H9 (cell line): ENCODE results near the gene TMEM121. TPM values are rescaled to one million over a fixed set of nuclear protein-coding genes. Genes with fewer than 3 reads are reported as not detected.
A peak's percentile ranks its signal among the peaks of the same experiment; 100 is the strongest.

Source experiments
- DNase-seq: peaks from one replicate; pipeline ENCODE4 v3.0.0-alpha.2; 2017
- H2AFZ ChIP-seq: one replicate; pipeline ENCODE4 v1.6.1; 2013; ENCODE audit warnings: mild to moderate bottlenecking, low read length, control low read depth, moderate library complexity
- H2AK5ac ChIP-seq: 2 replicates; pipeline ENCODE4 v1.6.1; 2013; ENCODE audit warnings: low read length, control low read depth, mixed read lengths; ENCODE audit not compliant: insufficient read length
- H2BK120ac ChIP-seq: one replicate; pipeline ENCODE4 v1.6.1; 2013; ENCODE audit warnings: low read depth, mild to moderate bottlenecking, low read length, control low read depth, inconsistent platforms; ENCODE audit not compliant: poor library complexity, severe bottlenecking
- H2BK12ac ChIP-seq: 2 replicates; pipeline ENCODE4 v1.6.1; 2013; ENCODE audit warnings: low read length, control low read depth, mixed read lengths, low read depth; ENCODE audit not compliant: insufficient read length
- H2BK15ac ChIP-seq: 2 replicates; pipeline ENCODE4 v1.6.1; 2013; ENCODE audit warnings: low read depth, low read length, control low read depth
- H2BK20ac ChIP-seq: one replicate; pipeline ENCODE4 v1.6.1; 2013; ENCODE audit warnings: low read depth, mild to moderate bottlenecking, low read length, control low read depth, inconsistent platforms; ENCODE audit not compliant: poor library complexity, severe bottlenecking
- H2BK5ac ChIP-seq: 2 replicates; pipeline ENCODE4 v1.6.1; 2013; ENCODE audit warnings: low read length, control low read depth, mixed read lengths; ENCODE audit not compliant: insufficient read length
- H3K14ac ChIP-seq: 2 replicates; pipeline ENCODE4 v1.6.1; 2013; ENCODE audit warnings: low read length, control low read depth; ENCODE audit not compliant: insufficient read depth
- H3K18ac ChIP-seq: 2 replicates; pipeline ENCODE4 v1.6.1; 2013; ENCODE audit warnings: low read depth, mild to moderate bottlenecking, mixed read lengths, low read length, control low read depth; ENCODE audit not compliant: insufficient read length
- H3K23ac ChIP-seq: 2 replicates; pipeline ENCODE4 v1.6.1; 2013; ENCODE audit warnings: low read length, control low read depth, mixed read lengths, low read depth; ENCODE audit not compliant: insufficient read length
- H3K23me2 ChIP-seq: 2 replicates; pipeline ENCODE4 v1.6.1; 2013; ENCODE audit warnings: low read depth, mild to moderate bottlenecking, mixed read lengths, low read length, control low read depth; ENCODE audit not compliant: insufficient read length, poor library complexity, severe bottlenecking
- H3K27ac ChIP-seq: 2 replicates; pipeline ENCODE4 v1.5.1; 2013; ENCODE audit warnings: low read length, control low read depth, mixed read lengths, low read depth; ENCODE audit not compliant: insufficient read length
- H3K27me3 ChIP-seq: 2 replicates; pipeline ENCODE4 v1.6.1; 2013; ENCODE audit warnings: low read length, control low read depth, inconsistent platforms; ENCODE audit not compliant: insufficient read depth
- H3K4ac ChIP-seq: 2 replicates; pipeline ENCODE4 v1.6.1; 2013; ENCODE audit warnings: low read depth, mild to moderate bottlenecking, control low read depth, inconsistent platforms, low read length, moderate library complexity
- H3K4me1 ChIP-seq: 2 replicates; pipeline ENCODE4 v1.6.1; 2013; ENCODE audit warnings: low read length, control low read depth, inconsistent platforms; ENCODE audit not compliant: insufficient read depth
- H3K4me2 ChIP-seq: 2 replicates; pipeline ENCODE4 v1.6.1; 2013; ENCODE audit warnings: low read length, control low read depth, mixed read lengths; ENCODE audit not compliant: insufficient read length, insufficient read depth
- H3K56ac ChIP-seq: 2 replicates; pipeline ENCODE4 v1.6.1; 2013; ENCODE audit warnings: low read depth, mild to moderate bottlenecking, mixed read lengths, low read length, control low read depth; ENCODE audit not compliant: insufficient read length
- H3K79me1 ChIP-seq: 2 replicates; pipeline ENCODE4 v1.6.1; 2013; ENCODE audit warnings: low read depth, mild to moderate bottlenecking, moderate library complexity, low read length, control low read depth, inconsistent platforms; ENCODE audit not compliant: insufficient read depth, poor library complexity, severe bottlenecking
- H3K79me2 ChIP-seq: 2 replicates; pipeline ENCODE4 v1.6.1; 2013; ENCODE audit warnings: low read length, control low read depth, inconsistent platforms; ENCODE audit not compliant: insufficient read depth
- H3K9ac ChIP-seq: 2 replicates; pipeline ENCODE4 v1.6.1; 2013; ENCODE audit warnings: low read length, control low read depth, mixed read lengths; ENCODE audit not compliant: insufficient read length; ENCODE audit errors: extremely low read depth
- H3K9me3 ChIP-seq: one replicate; pipeline ENCODE4 v1.6.1; 2013; ENCODE audit warnings: low read depth, low read length, inconsistent platforms; ENCODE audit not compliant: control insufficient read depth
- H3T11ph ChIP-seq: one replicate; pipeline ENCODE4 v1.6.1; 2013; ENCODE audit warnings: mild to moderate bottlenecking, low read length, control low read depth, inconsistent platforms
- H4K20me1 ChIP-seq: one replicate; pipeline ENCODE4 v1.6.1; 2013; ENCODE audit not compliant: control insufficient read depth, insufficient read length, insufficient read depth
- H4K5ac ChIP-seq: 2 replicates; pipeline ENCODE4 v1.6.1; 2013; ENCODE audit warnings: low read depth, mild to moderate bottlenecking, mixed read lengths, low read length, control low read depth; ENCODE audit not compliant: insufficient read length
- H4K8ac ChIP-seq: replicated peaks from 2 replicates; pipeline ENCODE4 v1.6.1; 2013; ENCODE audit warnings: low read length, control low read depth, mixed read lengths, low read depth; ENCODE audit not compliant: insufficient read length
- H4K91ac ChIP-seq: 2 replicates; pipeline ENCODE4 v1.6.1; 2013; ENCODE audit warnings: low read depth, mild to moderate bottlenecking, moderate library complexity, mixed read lengths, low read length, control low read depth; ENCODE audit not compliant: insufficient read length
- H3K27ac Mint-ChIP-seq, 3 experiments: 2 replicates in 2 of 3; 3 replicates in 1 of 3; pipeline ENCODE4 v1.8.0; 2020 to 2021; ENCODE audit warnings: mixed read lengths in 3 of 3, mild to moderate bottlenecking in 1 of 3, moderate library complexity in 1 of 3
- H3K27me3 Mint-ChIP-seq: 2 replicates; pipeline ENCODE4 v1.8.0; 2021; ENCODE audit warnings: low read depth, mild to moderate bottlenecking, moderate library complexity, mixed read lengths
- H3K36me3 Mint-ChIP-seq, 3 experiments: 2 replicates in 2 of 3; 3 replicates in 1 of 3; pipeline ENCODE4 v1.8.0; 2020 to 2021; ENCODE audit warnings: low read depth in 3 of 3, mixed read lengths in 3 of 3; ENCODE audit not compliant: insufficient read depth in 1 of 3
- H3K4me1 Mint-ChIP-seq, 2 experiments: 2 replicates each; pipeline ENCODE4 v1.8.0; 2020; ENCODE audit warnings: mixed read lengths in 2 of 2
- H3K4me3 Mint-ChIP-seq, 2 experiments: 2 replicates in 1 of 2; 3 replicates in 1 of 2; pipeline ENCODE4 v1.8.0; 2020 to 2021; ENCODE audit warnings: mild to moderate bottlenecking in 2 of 2, mixed read lengths in 2 of 2, moderate library complexity in 1 of 2
- H3K9me3 Mint-ChIP-seq, 2 experiments: 2 replicates in 1 of 2; 3 replicates in 1 of 2; pipeline ENCODE4 v1.8.0; 2020; ENCODE audit warnings: mild to moderate bottlenecking in 2 of 2, mixed read lengths in 2 of 2, moderate library complexity in 1 of 2
- CTCF ChIP-seq: fragments of 200-600 bp; sonication (generic); conservative IDR thresholded peaks from 3 replicates; pipeline ENCODE4 v1.8.0; 2021; ENCODE audit warnings: antibody characterized with exemption, mild to moderate bottlenecking
- WGBS: extraction: QIAGEN DNeasy Blood & Tissue Kit; methylation state at CpG from one replicate; pipeline ENCODE4 v1.1.7; 2013; ENCODE audit warnings: missing lambda C conversion rate, low lambda C conversion rate, mixed read lengths; ENCODE audit not compliant: insufficient read length; ENCODE audit errors: extremely low coverage; 5-methylcytosine and 5-hydroxymethylcytosine counted together
- total RNA-seq: library from RNA; stranded (reverse); gene quantifications from 2 replicates; pipeline ENCODE4 v1.2.1, GENCODE V29; 2021

The TMEM121 gene
- total RNA-seq, 1 experiment from 2014 or later = 2.6 TPM

- H4K5ac ChIP-seq = no peak overlapping the region
- no peak overlapping the region for H2BK15ac ChIP-seq
- peak; percentile 79 for TF ChIP-seq CTCF
- Mint-ChIP-seq H3K36me3 (no peaks in the 10 kb centered on the region), H3K4me1 (peaks cover 15 to 21% of the 10 kb centered on the region in 2 experiments), H3K9me3 (no peaks in the 10 kb centered on the region), H3K27ac (peak overlapping the region in 1 of 3 experiments; percentile 65; a peak in 1 of 7 replicates), H3K27me3 (peaks cover 80% of the 10 kb centered on the region), H3K4me3 (peak overlapping the region in 1 of 2 experiments; percentile 72; a peak in 3 of 5 replicates)
- H4K91ac ChIP-seq = no peak overlapping the region
- H2BK20ac ChIP-seq = no peak overlapping the region
- no peak overlapping the region for H2AK5ac ChIP-seq
- no peak overlapping the region for H3K23ac ChIP-seq
- H2BK5ac ChIP-seq = no peak overlapping the region
- H3K27ac ChIP-seq = no peak overlapping the region
- no peak overlapping the region for H3T11ph ChIP-seq
- H3K9ac ChIP-seq = no peak overlapping the region
- no peak overlapping the region for H3K56ac ChIP-seq
- H4K20me1 ChIP-seq = no peaks in the 10 kb centered on the region
- H2BK120ac ChIP-seq = no peak overlapping the region
- H3K18ac ChIP-seq = peak overlapping the region; percentile 69
- no peaks in the 10 kb centered on the region for H3K79me1 ChIP-seq
- H3K4me1 ChIP-seq = no peaks in the 10 kb centered on the region
- peak overlapping the region; percentile 15 for H3K4me2 ChIP-seq
- H3K9me3 ChIP-seq = no peaks in the 10 kb centered on the region
- H3K79me2 ChIP-seq = no peaks in the 10 kb centered on the region
- peaks cover 10% of the 10 kb centered on the region for H3K23me2 ChIP-seq
- H4K8ac ChIP-seq = no peak overlapping the region
- peak; percentile 82 for DNase-seq
- no peak overlapping the region; the same call in 1 of the 2 replicates for H3K14ac ChIP-seq
- H3K4ac ChIP-seq = no peak overlapping the region
- H2AFZ ChIP-seq = no peak overlapping the region
- WGBS = no CpG with 5 or more reads among the region's 12 CpGs
- peaks cover 26% of the 10 kb centered on the region; the same call in 1 of the 2 replicates for H3K27me3 ChIP-seq
- no peak overlapping the region for H2BK12ac ChIP-seq
Observed at GRCh38 chr14:105485739-105486162, 40.6 kb upstream of the TMEM121 start.
